ENCODE measurements around the gene SYT9.
A peak's percentile ranks its signal among the peaks of the same experiment; 100 is the strongest.

Gene SYT9, protein sequence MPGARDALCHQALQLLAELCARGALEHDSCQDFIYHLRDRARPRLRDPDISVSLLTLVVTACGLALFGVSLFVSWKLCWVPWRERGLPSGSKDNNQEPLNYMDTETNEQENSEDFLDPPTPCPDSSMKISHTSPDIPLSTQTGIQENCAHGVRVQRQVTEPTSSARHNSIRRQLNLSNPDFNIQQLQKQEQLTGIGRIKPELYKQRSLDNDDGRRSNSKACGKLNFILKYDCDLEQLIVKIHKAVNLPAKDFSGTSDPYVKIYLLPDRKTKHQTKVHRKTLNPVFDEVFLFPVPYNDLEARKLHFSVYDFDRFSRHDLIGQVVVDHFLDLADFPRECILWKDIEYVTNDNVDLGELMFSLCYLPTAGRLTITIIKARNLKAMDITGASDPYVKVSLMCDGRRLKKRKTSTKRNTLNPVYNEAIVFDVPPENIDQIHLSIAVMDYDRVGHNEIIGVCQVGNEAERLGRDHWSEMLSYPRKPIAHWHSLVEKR

DNA sequence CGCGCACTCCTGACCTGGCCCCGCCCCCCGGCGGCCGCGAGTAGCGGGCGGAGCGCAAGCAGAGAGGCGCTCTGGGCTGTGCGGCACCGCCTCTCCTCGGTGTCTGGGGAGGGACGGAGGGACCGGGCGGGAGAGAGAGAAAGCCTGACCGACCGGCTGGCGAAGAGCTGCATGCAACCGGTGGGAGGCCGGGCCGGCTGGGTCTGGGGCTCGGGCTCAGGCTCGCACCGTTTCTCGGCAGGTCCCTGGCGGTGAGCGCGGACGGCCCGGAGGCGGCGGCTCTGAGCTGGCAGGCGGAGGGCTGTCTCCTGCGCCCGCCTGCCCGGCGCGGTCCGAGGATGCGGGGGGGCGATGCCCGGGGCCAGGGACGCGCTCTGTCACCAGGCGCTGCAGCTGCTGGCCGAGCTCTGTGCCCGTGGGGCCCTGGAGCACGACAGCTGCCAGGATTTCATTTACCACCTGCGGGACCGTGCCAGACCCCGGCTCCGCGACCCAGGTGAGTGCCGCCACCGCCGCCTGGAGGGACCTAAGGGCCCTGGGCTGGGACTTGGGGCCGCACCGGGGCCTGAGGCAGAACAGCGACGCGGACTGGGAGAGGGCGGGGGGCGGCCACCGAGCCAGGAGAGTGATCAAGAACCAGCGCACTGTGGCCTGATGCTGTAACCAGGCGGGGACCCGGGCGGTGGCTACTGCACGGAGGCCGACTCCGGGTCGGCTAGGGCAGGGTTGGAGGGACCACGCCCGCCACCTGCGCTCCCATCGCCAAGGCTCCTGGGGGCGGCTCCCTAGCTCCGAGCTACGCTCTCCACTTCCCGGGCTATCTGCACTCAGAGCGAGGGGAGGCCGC lies at the start of gene SYT9:
Gene SYT9, plus strand, starts transcription at position 69 of the 847 bp plus-strand sequence. Its CDS starts 283 bp downstream, at position 352.
- Mint-ChIP-seq H3K4me1 (peaks cover 2% of the 10 kb centered on the region), H3K9me3 (peaks cover 3% of the 10 kb centered on the region), H3K27me3 (peaks cover 20% of the 10 kb centered on the region), H3K36me3 (no peaks in the 10 kb centered on the region), H3K4me3 (peak within 1 kb of the TSS; percentile 53), H3K27ac (no peak within 1 kb of the TSS)
- ATAC-seq (ENCODE audit: low read depth) (peak; percentile 63), DNase-seq (ENCODE audit: low spot score in 2 of 2) (peak in 1 of 2 donors; percentile 11)

DNA sequence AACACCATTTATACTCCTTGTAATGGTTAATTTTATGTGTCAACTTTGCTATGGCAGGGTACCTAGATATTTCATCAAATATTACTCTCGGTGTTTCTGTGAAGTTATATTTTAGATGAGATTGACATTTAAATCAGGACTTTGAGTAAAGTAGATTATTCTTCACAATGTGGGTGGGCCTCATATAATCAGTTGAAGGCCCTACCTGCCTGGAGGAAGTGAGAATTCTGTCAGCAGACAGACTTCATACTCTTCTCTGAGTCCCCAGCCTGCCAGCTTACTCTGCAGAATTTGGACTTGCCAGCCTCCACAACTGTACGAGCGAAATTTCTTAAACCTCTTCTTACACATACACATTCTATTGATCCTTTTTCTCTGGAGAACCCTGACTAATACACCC lies 49.3 kb upstream of the SYT9 start:
- Mint-ChIP-seq H3K9me3 (no peaks in the 10 kb centered on the region), H3K36me3 (no peaks in the 10 kb centered on the region), H3K4me3 (no peak overlapping the region), H3K4me1 (no peaks in the 10 kb centered on the region), H3K27ac (no peak overlapping the region), H3K27me3 (peaks cover 6% of the 10 kb centered on the region)
- no peak for DNase-seq (ENCODE audit: low spot score in 2 of 2)
- no peak for ATAC-seq (ENCODE audit: low read depth)

DNA sequence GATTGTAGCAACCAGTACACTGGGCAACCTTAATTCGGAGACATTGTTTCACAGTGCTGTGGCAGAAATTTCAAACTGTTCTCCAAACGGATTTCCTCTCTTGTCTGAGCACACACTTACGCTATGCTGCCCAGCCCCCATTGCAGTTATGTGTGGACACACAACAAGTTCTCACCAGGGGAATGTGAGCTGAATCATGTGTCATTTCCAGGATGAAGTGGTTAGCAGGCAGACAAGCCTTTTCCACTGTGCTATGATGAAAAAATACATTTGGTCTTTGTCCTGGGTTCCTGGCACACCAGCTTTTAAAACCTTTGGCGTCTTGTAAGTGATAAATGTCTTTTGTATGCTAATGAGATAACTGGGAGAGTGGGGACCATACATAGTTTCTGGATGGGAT lies 46.9 kb upstream of the SYT9 start:
- H3K27ac Mint-ChIP-seq = no peak overlapping the region
- H3K4me1 Mint-ChIP-seq = no peaks in the 10 kb centered on the region
- DNase-seq (ENCODE audit: low spot score in 2 of 2) (no peak), ATAC-seq (ENCODE audit: low read depth) (no peak)
- H3K9me3 Mint-ChIP-seq = no peaks in the 10 kb centered on the region
- H3K4me3 Mint-ChIP-seq = no peak overlapping the region
- peaks cover 6% of the 10 kb centered on the region for H3K27me3 Mint-ChIP-seq
- H3K36me3 Mint-ChIP-seq = no peaks in the 10 kb centered on the region

DNA sequence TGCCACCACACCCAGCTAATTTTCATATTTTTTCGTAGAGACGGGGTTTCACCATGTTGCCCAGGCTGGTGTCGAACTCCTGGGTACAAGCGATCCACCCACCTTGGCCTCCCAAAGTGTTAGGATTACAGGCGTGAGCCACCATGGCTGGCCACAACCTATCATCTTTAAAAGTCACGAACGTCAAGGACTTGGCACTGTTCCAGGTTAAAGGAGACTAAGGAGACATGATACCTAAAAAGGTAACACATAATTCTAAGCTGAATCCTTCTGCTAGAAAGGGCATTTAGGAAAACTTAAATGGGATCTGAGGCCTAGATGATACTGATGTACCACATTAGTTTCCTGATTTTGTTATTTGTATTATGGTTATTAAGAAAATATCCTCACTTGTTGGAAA lies 43.3 kb upstream of the SYT9 start:
- DNase-seq (ENCODE audit: low spot score in 2 of 2) = no peak
- H3K27ac Mint-ChIP-seq = no peak overlapping the region
- H3K9me3 Mint-ChIP-seq = no peaks in the 10 kb centered on the region
- ATAC-seq (ENCODE audit: low read depth) = no peak
- peaks cover 12% of the 10 kb centered on the region for H3K27me3 Mint-ChIP-seq
- no peaks in the 10 kb centered on the region for H3K36me3 Mint-ChIP-seq
- H3K4me3 Mint-ChIP-seq = no peak overlapping the region
- no peaks in the 10 kb centered on the region for H3K4me1 Mint-ChIP-seq

DNA sequence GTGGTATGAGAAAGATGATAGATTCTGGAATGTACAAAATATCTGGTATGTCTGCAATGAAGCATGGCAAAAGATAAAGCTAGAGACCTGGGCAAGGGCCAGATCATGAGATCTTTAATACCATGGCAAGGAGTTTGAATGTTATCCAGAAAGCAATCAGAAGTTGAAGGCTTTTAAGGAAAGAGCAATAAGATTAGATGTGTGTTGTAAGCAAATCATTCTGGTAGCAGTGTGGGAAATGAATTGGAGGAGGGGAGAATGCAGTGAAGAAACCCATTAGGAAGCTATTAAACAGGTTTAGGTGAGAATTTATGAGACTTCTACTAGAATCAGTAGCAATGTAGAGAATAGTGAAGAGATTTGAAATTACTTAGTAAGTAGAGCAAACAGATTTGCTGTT lies 32.2 kb upstream of the SYT9 start:
- peaks cover 14% of the 10 kb centered on the region for H3K27me3 Mint-ChIP-seq
- H3K9me3 Mint-ChIP-seq = no peaks in the 10 kb centered on the region
- no peak overlapping the region for H3K4me3 Mint-ChIP-seq
- H3K4me1 Mint-ChIP-seq = no peaks in the 10 kb centered on the region
- no peaks in the 10 kb centered on the region for H3K36me3 Mint-ChIP-seq
- DNase-seq (ENCODE audit: low spot score in 2 of 2) (no peak), ATAC-seq (ENCODE audit: low read depth) (no peak)
- H3K27ac Mint-ChIP-seq = no peak overlapping the region

DNA sequence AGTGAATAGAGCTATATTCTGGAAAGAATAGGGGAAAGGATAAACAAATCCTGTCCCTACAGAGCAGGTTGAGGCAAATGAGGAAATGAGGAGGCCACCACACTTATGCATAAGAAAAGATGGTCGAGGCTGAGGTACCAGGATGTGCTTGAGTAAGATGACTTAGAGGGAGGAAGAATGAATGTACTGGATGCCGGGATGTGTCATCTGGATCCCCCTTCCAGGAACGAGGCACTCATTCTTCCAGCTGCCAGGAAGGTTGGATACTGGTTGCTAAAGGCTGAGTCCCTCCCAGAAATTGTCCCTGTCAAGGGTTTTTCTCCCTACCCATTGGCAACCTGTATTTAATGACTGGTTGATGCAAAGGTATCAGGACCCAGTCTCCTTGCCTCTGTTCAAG lies 31.1 kb upstream of the SYT9 start:
- Mint-ChIP-seq H3K36me3 (no peaks in the 10 kb centered on the region), H3K9me3 (no peaks in the 10 kb centered on the region), H3K27me3 (peaks cover 16% of the 10 kb centered on the region), H3K4me3 (no peak overlapping the region), H3K27ac (no peak overlapping the region), H3K4me1 (no peaks in the 10 kb centered on the region)
- no peak for ATAC-seq (ENCODE audit: low read depth)
- DNase-seq (ENCODE audit: low spot score in 2 of 2) = no peak

DNA sequence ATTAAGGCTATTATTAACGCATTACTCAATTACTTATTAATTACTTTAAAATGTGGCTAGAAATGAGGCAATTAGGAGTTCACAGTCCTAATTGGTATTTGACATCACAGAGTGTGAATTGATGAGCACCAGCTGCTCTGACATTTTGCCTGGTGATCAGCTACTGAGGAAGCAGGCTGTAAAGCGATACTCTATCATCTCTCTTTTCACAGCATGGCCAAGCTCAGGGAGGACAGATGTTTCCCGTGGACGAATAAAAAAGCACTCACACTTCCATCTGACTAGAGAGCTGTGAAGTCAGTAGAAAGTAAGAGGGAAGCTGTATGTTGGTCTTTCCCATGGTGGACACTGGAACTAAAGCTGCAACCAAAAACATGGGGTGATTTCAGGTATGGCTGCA lies 29.1 kb upstream of the SYT9 start:
- Mint-ChIP-seq H3K4me1 (no peaks in the 10 kb centered on the region), H3K36me3 (no peaks in the 10 kb centered on the region), H3K27me3 (peaks cover 16% of the 10 kb centered on the region), H3K27ac (no peak overlapping the region), H3K4me3 (no peak overlapping the region), H3K9me3 (no peaks in the 10 kb centered on the region)
- no peak for ATAC-seq (ENCODE audit: low read depth)
- no peak for DNase-seq (ENCODE audit: low spot score in 2 of 2)

DNA sequence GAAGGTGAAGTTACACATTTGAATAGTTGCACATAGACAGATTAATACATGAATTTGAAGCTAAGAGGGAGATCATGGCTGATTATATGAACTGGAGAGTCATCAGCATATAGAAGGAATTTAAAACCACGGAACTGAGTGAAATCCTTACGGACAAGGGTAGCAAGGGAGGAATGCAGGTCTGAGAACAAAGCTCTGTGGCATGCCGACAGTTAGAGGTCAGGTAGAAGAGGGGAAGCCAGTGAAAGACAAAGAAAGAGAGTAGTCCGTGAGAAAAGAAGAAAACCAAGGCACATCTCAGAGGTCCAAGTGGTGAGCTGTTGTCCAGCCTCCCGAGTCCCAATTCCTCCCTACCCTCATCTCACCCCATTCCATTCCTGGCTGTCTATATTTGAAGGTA lies 11.8 kb upstream of the SYT9 start:
- peaks cover 21% of the 10 kb centered on the region for H3K27me3 Mint-ChIP-seq
- no peaks in the 10 kb centered on the region for H3K36me3 Mint-ChIP-seq
- DNase-seq (ENCODE audit: low spot score in 2 of 2) = no peak
- H3K27ac Mint-ChIP-seq = no peak overlapping the region
- H3K9me3 Mint-ChIP-seq = no peaks in the 10 kb centered on the region
- H3K4me1 Mint-ChIP-seq = no peaks in the 10 kb centered on the region
- no peak for ATAC-seq (ENCODE audit: low read depth)
- H3K4me3 Mint-ChIP-seq = no peak overlapping the region

GRCh38 chr11:7245341-7245740 lies 6.4 kb upstream of the SYT9 start:
- H3K27me3 Mint-ChIP-seq = peaks cover 15% of the 10 kb centered on the region
- H3K36me3 Mint-ChIP-seq = no peaks in the 10 kb centered on the region
- no peak overlapping the region for H3K4me3 Mint-ChIP-seq
- H3K27ac Mint-ChIP-seq = no peak overlapping the region
- H3K4me1 Mint-ChIP-seq = no peaks in the 10 kb centered on the region
- ATAC-seq (ENCODE audit: low read depth) = no peak
- no peak for DNase-seq (ENCODE audit: low spot score in 2 of 2)
- H3K9me3 Mint-ChIP-seq = peaks cover 3% of the 10 kb centered on the region

- Mint-ChIP-seq H3K9me3 (peaks cover 3% of the 10 kb centered on the region), H3K27me3 (peaks cover 17% of the 10 kb centered on the region), H3K4me1 (no peaks in the 10 kb centered on the region), H3K4me3 (no peak overlapping the region), H3K36me3 (no peaks in the 10 kb centered on the region), H3K27ac (no peak overlapping the region)
- ATAC-seq (ENCODE audit: low read depth) (no peak), DNase-seq (ENCODE audit: low spot score in 2 of 2) (no peak)
Observed at GRCh38 chr11:7246179-7246578, 5.5 kb upstream of the SYT9 start.

DNA sequence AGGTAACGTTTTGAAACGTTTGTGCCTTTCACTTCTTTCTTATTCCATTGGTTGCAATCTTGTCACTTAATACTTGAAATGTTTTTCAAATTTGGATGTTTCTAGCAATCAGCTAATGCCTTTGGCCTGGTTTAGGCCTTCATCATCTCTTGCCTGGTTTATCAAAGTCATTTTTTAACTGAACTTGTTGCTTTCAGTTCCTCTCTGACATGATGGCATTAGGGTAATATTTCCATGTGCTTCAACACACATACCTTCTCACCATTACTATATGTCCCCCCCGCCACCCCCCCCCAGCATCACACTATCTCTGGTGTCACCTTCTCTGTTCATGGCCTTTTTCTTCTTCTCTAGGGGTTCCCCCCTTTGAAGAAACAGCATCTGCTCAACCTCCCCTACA lies 1.5 kb upstream of the SYT9 start:
- peaks cover 2% of the 10 kb centered on the region for H3K4me1 Mint-ChIP-seq
- H3K27me3 Mint-ChIP-seq = peaks cover 17% of the 10 kb centered on the region
- H3K27ac Mint-ChIP-seq = no peak overlapping the region
- H3K9me3 Mint-ChIP-seq = peaks cover 3% of the 10 kb centered on the region
- ATAC-seq (ENCODE audit: low read depth) (no peak), DNase-seq (ENCODE audit: low spot score in 2 of 2) (no peak)
- no peaks in the 10 kb centered on the region for H3K36me3 Mint-ChIP-seq
- no peak overlapping the region for H3K4me3 Mint-ChIP-seq

GRCh38 chr11:7251487-7251835 lies 243 bp upstream of the SYT9 start:
- H3K27ac Mint-ChIP-seq = no peak overlapping the region
- no peak for ATAC-seq (ENCODE audit: low read depth)
- peak overlapping the region; percentile 50 for H3K4me3 Mint-ChIP-seq
- H3K9me3 Mint-ChIP-seq = peaks cover 3% of the 10 kb centered on the region
- no peak for DNase-seq (ENCODE audit: low spot score in 2 of 2)
- H3K36me3 Mint-ChIP-seq = no peaks in the 10 kb centered on the region
- H3K27me3 Mint-ChIP-seq = peaks cover 20% of the 10 kb centered on the region
- peaks cover 2% of the 10 kb centered on the region for H3K4me1 Mint-ChIP-seq

- Mint-ChIP-seq H3K9me3 (peaks cover 3% of the 10 kb centered on the region), H3K36me3 (no peaks in the 10 kb centered on the region), H3K27me3 (peaks cover 20% of the 10 kb centered on the region), H3K27ac (no peak overlapping the region), H3K4me1 (peaks cover 2% of the 10 kb centered on the region), H3K4me3 (peak overlapping the region; percentile 53)
- ATAC-seq (ENCODE audit: low read depth) = no peak
- no peak for DNase-seq (ENCODE audit: low spot score in 2 of 2)
Observed at GRCh38 chr11:7252683-7253213, 1.0 kb downstream of the SYT9 start.

GRCh38 chr11:7253800-7254199 lies 2.1 kb downstream of the SYT9 start:
- ATAC-seq (ENCODE audit: low read depth) = no peak
- Mint-ChIP-seq H3K9me3 (peaks cover 1% of the 10 kb centered on the region), H3K4me1 (peaks cover 2% of the 10 kb centered on the region), H3K27ac (no peak overlapping the region), H3K36me3 (no peaks in the 10 kb centered on the region), H3K27me3 (peaks cover 19% of the 10 kb centered on the region), H3K4me3 (no peak overlapping the region)
- no peak for DNase-seq (ENCODE audit: low spot score in 2 of 2)
